HG03354 (cell line): ENCODE data around the gene SMIM7.

Experiments used
- ATAC-seq: cut with Tn5 transposase; IDR thresholded peaks from one replicate; pipeline ENCODE4 v1.9.1; 2021; ENCODE audit warnings: mild to moderate bottlenecking; ENCODE audit not compliant: unreplicated experiment, poor library complexity, severe bottlenecking

Gene SMIM7

GRCh38 chr19:16625163-16625958, 34.6 kb downstream of the SMIM7 start:
- ATAC-seq, result no peak

- no peak for ATAC-seq
Measured at GRCh38 chr19:16624236-16624635, 35.7 kb downstream of the SMIM7 start.

- no peak for ATAC-seq
Measured at GRCh38 chr19:16623576-16623975, 36.4 kb downstream of the SMIM7 start.

GRCh38 chr19:16623066-16623465, 36.9 kb downstream of the SMIM7 start:
- no peak for ATAC-seq

- no peak for ATAC-seq
Measured at GRCh38 chr19:16621165-16621800, 38.7 kb downstream of the SMIM7 start.

GRCh38 chr19:16620584-16620983, 39.4 kb downstream of the SMIM7 start:
- ATAC-seq, result no peak

GRCh38 chr19:16620018-16620417, 39.9 kb downstream of the SMIM7 start:
- no peak for ATAC-seq

- no peak for ATAC-seq
Measured at GRCh38 chr19:16619457-16619856, 40.5 kb downstream of the SMIM7 start.

- no peak for ATAC-seq
Measured at GRCh38 chr19:16618248-16618647, 41.7 kb downstream of the SMIM7 start.

GRCh38 chr19:16615808-16616207, 44.1 kb downstream of the SMIM7 start:
- ATAC-seq, result no peak

- no peak for ATAC-seq
Measured at GRCh38 chr19:16614941-16615340, 45.0 kb downstream of the SMIM7 start.

- ATAC-seq, result no peak
Measured at GRCh38 chr19:16613841-16614240, 46.1 kb downstream of the SMIM7 start.

GRCh38 chr19:16612636-16613035, 47.3 kb downstream of the SMIM7 start:
- ATAC-seq, result no peak

- ATAC-seq, result no peak
Measured at GRCh38 chr19:16611121-16611520, 48.8 kb downstream of the SMIM7 start.

- no peak for ATAC-seq
Measured at GRCh38 chr19:16609511-16610200, 50.3 kb downstream of the SMIM7 start.

GRCh38 chr19:16608290-16608739, 51.6 kb downstream of the SMIM7 start:
- ATAC-seq, result no peak

- ATAC-seq, result no peak
Measured at GRCh38 chr19:16607819-16608218, 52.1 kb downstream of the SMIM7 start.

GRCh38 chr19:16605553-16605994, 54.4 kb downstream of the SMIM7 start:
- ATAC-seq, result no peak

GRCh38 chr19:16605115-16605514, 54.8 kb downstream of the SMIM7 start:
- ATAC-seq, result no peak

- ATAC-seq, result no peak
Measured at GRCh38 chr19:16604615-16605014, 55.3 kb downstream of the SMIM7 start.

- no peak for ATAC-seq
Measured at GRCh38 chr19:16603090-16603489, 56.9 kb downstream of the SMIM7 start.
